Measurements from ENCODE around the gene RRAS2. TPM values are rescaled to one million over a fixed set of nuclear protein-coding genes. Genes with fewer than 3 reads are reported as not detected.

The RRAS2 gene
- total and polyA plus RNA-seq, 2 of the 4 experiments (the other 2 are of a cell fraction), result 85.5 to 106 TPM

GRCh38 chr11:14320020-14320419 lies 39.0 kb downstream of the RRAS2 start:
- POLR2A ChIA-PET (ENCODE audit: unreplicated experiment), result interaction anchor here (0.6 kb wide), 1 partner anchor 532 kb away, joined by 3 read pairs; no protein-coding TSS in a partner anchor
- CTCF ChIA-PET, result no interaction called here
- no peak overlapping the region for H2BK20ac ChIP-seq (ENCODE audit: low read depth, low read length)
- no peak overlapping the region for H3K18ac ChIP-seq (ENCODE audit: low read depth, low read length)
- H4K20me1 ChIP-seq (ENCODE audit: insufficient read depth, low read length), result peaks cover 65% of the 10 kb centered on the region
- no peak overlapping the region for H2BK15ac ChIP-seq (ENCODE audit: low read depth, low read length)
- BruUV-seq (replicated peaks), result no TSS peak
- H3K27me3 ChIP-seq (ENCODE audit: control insufficient read depth, insufficient read depth, low read length), result no peaks in the 10 kb centered on the region
- H3K56ac ChIP-seq (ENCODE audit: extremely low read depth, insufficient read depth, low read length), result no peak overlapping the region
- H2BK5ac ChIP-seq (ENCODE audit: low read depth, low read length, poor library complexity, severe bottlenecking), result no peak overlapping the region
- H3K4me1 ChIP-seq (ENCODE audit: control insufficient read depth, insufficient read depth, low read length), result peaks cover 16% of the 10 kb centered on the region
- H2AK5ac ChIP-seq (ENCODE audit: low read depth, low read length), result no peak overlapping the region
- TF ChIP-seq BHLHE40 (IDR thresholded peaks at IDR 0.05; ENCODE audit: low read depth, low read length) (no peak), MAZ (IDR thresholded peaks at IDR 0.05; ENCODE audit: borderline replicate concordance, low read depth, low read length) (no peak), RCOR1 (IDR thresholded peaks at IDR 0.05; ENCODE audit: insufficient replicate concordance, low read length) (no peak), NFE2L2 (IDR thresholded peaks at IDR 0.05; ENCODE audit: low read depth, low read length) (no peak)
- H3K79me1 ChIP-seq (ENCODE audit: low read depth in 1 of 2, low read length in 2 of 2), result peaks cover 20 to 67% of the 10 kb centered on the region in 2 experiments
- H3K9ac ChIP-seq (ENCODE audit: low read depth, low read length), result no peak overlapping the region
- no peak overlapping the region for H3K14ac ChIP-seq (replicated peaks; ENCODE audit: low read depth, low read length)
- H3K27ac ChIP-seq (ENCODE audit: insufficient read depth, low read length), result no peak overlapping the region
- no peaks in the 10 kb centered on the region for H3K9me3 ChIP-seq (ENCODE audit: control insufficient read depth, insufficient read depth, low read length)
- H3K4ac ChIP-seq (ENCODE audit: low read depth, low read length), result no peak overlapping the region
- H4K8ac ChIP-seq (ENCODE audit: low read depth in 2 of 2, low read length in 2 of 2), result no peak overlapping the region
- no peak overlapping the region for H3K4me3 ChIP-seq (ENCODE audit: insufficient read depth, low read depth, low read length)
- H2AFZ ChIP-seq (replicated peaks; ENCODE audit: low read length, poor library complexity), result no peak overlapping the region
- dilution Hi-C loops (cut with HindIII; ENCODE audit: low sequenced_read_pairs, unreplicated experiment) (loop anchor here (25.0 kb wide), 1 partner anchor 142 kb away; no protein-coding TSS in a partner anchor), in situ Hi-C loops (cut with MboI; ENCODE audit: low sequenced_read_pairs) (no loop called here), intact Hi-C loops (cut with micrococcal nuclease) (no loop called here)
- H2BK120ac ChIP-seq (ENCODE audit: low read depth, low read length), result no peak overlapping the region
- WGBS, 2 experiments (ENCODE audit: extremely low coverage in 2 of 2, insufficient read length in 1 of 2), result 20% methylated on average over 1 of the region's 3 CpGs; no CpG with 5 or more reads in 1 of the 2 experiments
- H4K91ac ChIP-seq (ENCODE audit: insufficient read depth, low read depth, low read length), result no peak overlapping the region
- ATAC-seq (ENCODE audit: low read depth) (no peak), DNase-seq (peak; percentile 59)
- no peak overlapping the region for H2AK9ac ChIP-seq (replicated peaks; ENCODE audit: low read depth, low read length, poor library complexity)
- H3K4me2 ChIP-seq (ENCODE audit: low read depth, low read length), result no peak overlapping the region; the same call in 1 of the 2 replicates
- no peaks in the 10 kb centered on the region for H3K36me3 ChIP-seq (ENCODE audit: control insufficient read depth, insufficient read depth, low read length)
- H3K23ac ChIP-seq (ENCODE audit: low read depth, low read length), result no peak overlapping the region
- peaks cover 21% of the 10 kb centered on the region for H3K9me1 ChIP-seq (ENCODE audit: insufficient read depth, low read length)
- no peak overlapping the region for H4K5ac ChIP-seq (ENCODE audit: low read depth, low read length)
